ENCODE measurements around the gene LYZL4. TPM values are rescaled to one million over a fixed set of nuclear protein-coding genes. Genes with fewer than 3 reads are reported as not detected.

The LYZL4 gene, protein sequence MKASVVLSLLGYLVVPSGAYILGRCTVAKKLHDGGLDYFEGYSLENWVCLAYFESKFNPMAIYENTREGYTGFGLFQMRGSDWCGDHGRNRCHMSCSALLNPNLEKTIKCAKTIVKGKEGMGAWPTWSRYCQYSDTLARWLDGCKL
- total RNA-seq = not detected

DNA sequence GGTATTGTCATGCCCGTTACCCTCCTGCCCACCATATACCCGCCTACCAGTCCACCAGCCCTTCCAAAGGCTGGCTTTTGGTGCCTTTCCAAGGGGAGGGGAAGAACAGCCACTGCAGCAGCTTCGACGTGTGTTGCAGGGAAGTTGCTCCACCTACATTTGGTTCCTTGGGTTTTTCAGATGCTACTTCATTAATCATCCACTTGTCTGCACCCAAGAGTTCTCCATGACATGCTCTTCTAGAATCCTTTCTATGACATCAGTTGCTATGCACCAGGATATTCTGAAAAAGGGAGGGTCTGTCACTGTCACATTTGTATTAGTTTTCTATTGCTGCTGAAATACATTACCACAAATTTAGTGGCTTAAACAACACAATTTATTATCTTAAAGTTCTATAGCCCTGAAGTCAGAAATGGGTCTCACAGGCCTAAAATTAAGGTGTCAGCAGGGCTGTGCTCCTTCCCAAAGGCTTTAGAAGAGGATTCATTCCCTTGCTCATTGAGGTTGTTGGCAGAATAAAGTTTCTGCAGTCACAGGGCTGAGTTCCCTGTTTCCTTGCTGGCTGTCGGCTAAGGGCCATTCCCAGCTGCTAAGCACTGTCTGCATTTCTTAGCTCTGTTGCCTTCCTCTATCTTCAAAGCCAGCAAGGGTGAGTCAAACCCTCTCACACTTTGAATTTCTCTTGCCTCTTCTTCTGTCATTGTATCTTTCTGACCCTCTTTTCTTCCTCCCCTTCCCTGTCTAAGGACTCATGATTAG lies at the start of gene LYZL4:
Gene LYZL4, minus strand, starts transcription at position 241 of the 762 bp plus-strand sequence. CDS start 3,359 bp downstream, outside the sequence.
- H3K27ac ChIP-seq = no peak within 1 kb of the TSS

DNA sequence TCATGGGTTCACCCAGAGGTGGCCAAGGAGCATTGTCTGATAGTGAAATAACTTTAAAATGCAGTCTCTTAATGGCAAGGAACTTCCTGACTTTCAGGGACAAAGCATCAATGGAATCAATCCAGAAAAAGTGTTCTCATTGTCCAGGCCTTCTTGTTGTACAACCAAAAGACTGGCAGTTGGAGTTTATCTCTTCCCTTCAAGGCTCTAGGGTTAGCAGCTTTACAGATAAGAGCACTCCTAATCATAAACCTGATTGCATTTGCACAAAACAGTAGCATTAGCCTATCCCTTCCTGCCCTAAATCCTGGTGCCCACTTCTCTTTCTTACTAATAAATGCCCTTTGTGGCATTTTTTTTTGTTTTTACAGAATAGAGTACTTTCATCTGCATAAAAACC lies 48.7 kb upstream of the LYZL4 start:
- H3K4me3 ChIP-seq = no peak overlapping the region
- DNase-seq = no peak
- intact Hi-C loops (cut with DNase I; ENCODE audit: low total_unique reads) (no loop called here), in situ Hi-C loops (cut with MboI; ENCODE audit: low sequenced_read_pairs in 4 of 4) (loop anchor here in 1 of 4 donors (25.0 kb wide), 1 partner anchor 547 kb away; no protein-coding TSS in a partner anchor)
- no peaks in the 10 kb centered on the region for H3K36me3 ChIP-seq
- no peaks in the 10 kb centered on the region for H3K27me3 ChIP-seq
- no peaks in the 10 kb centered on the region for H3K4me1 ChIP-seq
- no peak for ATAC-seq
- no peaks in the 10 kb centered on the region for H3K9me3 ChIP-seq
- H3K27ac ChIP-seq = no peak overlapping the region
- no peak for TF ChIP-seq POLR2A (IDR thresholded peaks at IDR 0.05)
- TF ChIP-seq, protein P1, sequence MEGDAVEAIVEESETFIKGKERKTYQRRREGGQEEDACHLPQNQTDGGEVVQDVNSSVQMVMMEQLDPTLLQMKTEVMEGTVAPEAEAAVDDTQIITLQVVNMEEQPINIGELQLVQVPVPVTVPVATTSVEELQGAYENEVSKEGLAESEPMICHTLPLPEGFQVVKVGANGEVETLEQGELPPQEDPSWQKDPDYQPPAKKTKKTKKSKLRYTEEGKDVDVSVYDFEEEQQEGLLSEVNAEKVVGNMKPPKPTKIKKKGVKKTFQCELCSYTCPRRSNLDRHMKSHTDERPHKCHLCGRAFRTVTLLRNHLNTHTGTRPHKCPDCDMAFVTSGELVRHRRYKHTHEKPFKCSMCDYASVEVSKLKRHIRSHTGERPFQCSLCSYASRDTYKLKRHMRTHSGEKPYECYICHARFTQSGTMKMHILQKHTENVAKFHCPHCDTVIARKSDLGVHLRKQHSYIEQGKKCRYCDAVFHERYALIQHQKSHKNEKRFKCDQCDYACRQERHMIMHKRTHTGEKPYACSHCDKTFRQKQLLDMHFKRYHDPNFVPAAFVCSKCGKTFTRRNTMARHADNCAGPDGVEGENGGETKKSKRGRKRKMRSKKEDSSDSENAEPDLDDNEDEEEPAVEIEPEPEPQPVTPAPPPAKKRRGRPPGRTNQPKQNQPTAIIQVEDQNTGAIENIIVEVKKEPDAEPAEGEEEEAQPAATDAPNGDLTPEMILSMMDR (IDR thresholded peaks at IDR 0.05 in 4 of 5, conservative IDR thresholded peaks at IDR 0.05 in 1 of 5) = no peak

More for the DNA sequence above, at the start of gene LYZL4:
- no peaks in the 10 kb centered on the region for H3K27me3 ChIP-seq
- H3K9me3 ChIP-seq = no peaks in the 10 kb centered on the region
- DNase-seq (no peak), ATAC-seq (no peak)
- TF ChIP-seq, protein P1 (IDR thresholded peaks at IDR 0.05 in 4 of 5, conservative IDR thresholded peaks at IDR 0.05 in 1 of 5) = no peak
- no peak for TF ChIP-seq POLR2A (IDR thresholded peaks at IDR 0.05)
- intact Hi-C loops (cut with DNase I; ENCODE audit: low total_unique reads) (no loop called here), in situ Hi-C loops (cut with MboI; ENCODE audit: low sequenced_read_pairs in 4 of 4) (no loop called here)
- H3K4me3 ChIP-seq = no peak within 1 kb of the TSS
- H3K4me1 ChIP-seq = no peaks in the 10 kb centered on the region
- H3K36me3 ChIP-seq = no peaks in the 10 kb centered on the region

DNA sequence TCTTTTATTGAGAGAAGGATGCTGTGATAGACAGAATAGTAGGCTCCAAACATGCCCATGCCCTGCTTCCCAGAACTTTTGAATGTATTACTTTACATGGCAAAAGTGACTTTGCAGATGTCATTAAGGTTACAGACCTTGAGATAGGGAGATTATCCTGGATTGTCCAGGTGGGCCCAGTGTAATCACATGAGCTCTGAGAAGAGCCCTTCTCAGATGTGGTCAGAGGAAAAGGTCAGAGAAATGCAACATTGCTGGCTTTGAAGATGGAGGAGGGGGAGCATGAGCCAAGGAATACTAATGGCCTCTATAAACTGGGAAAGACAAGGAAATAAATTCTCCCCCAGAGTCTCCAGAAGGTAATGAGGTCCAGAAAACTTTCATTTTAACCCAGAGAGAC lies 45.8 kb upstream of the LYZL4 start:
- no peaks in the 10 kb centered on the region for H3K27me3 ChIP-seq
- no peaks in the 10 kb centered on the region for H3K36me3 ChIP-seq
- no peaks in the 10 kb centered on the region for H3K9me3 ChIP-seq
- no peak overlapping the region for H3K27ac ChIP-seq
- peaks cover 0 to 8% of the 10 kb centered on the region in 2 donors for H3K4me1 ChIP-seq
- DNase-seq (no peak), ATAC-seq (no peak)
- in situ Hi-C loops (cut with MboI; ENCODE audit: low sequenced_read_pairs in 4 of 4) = loop anchor here in 1 of 4 donors (25.0 kb wide), 1 partner anchor 544 kb away; no protein-coding TSS in a partner anchor
- no peak for TF ChIP-seq POLR2A (IDR thresholded peaks at IDR 0.05)
- TF ChIP-seq, protein P1 (IDR thresholded peaks at IDR 0.05 in 4 of 5, conservative IDR thresholded peaks at IDR 0.05 in 1 of 5) = no peak
- intact Hi-C loops (cut with DNase I; ENCODE audit: low total_unique reads) = no loop called here
- no peak overlapping the region for H3K4me3 ChIP-seq

DNA sequence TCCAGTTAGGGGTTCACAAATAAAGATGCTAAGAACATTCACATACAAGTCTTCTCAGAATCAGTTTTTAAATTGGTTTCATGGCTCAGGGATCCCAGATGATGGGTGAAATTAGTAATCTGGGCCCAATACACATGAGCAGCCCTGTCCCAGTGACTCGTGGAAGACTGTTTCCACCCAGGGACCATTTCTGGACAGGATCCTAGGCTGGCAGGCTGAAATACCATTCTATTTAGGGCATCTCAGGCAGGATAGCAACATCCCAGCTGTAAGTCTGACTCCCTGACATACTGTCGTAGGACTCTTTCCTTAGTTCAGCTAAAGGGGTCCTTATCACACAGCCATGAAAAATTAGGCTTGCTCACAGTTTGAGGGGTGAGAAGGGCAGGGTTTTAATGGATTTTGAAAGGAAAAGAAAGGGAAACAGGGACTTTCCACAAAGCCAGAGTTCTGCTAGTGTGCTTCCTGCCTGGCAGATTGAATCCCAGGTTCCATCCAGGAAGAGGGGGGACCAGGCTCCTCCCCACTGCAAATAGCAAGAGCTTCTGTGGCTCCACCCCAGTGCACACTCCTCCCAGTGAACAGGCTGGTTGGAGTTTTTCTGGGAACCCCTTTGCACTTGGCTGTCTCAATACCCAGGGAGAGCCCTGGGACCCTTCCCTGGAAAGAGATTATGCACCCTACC lies 41.3 kb upstream of the LYZL4 start:
- peak overlapping the region in 1 of 4 donors; percentile 27 for H3K27ac ChIP-seq
- ATAC-seq (no peak), DNase-seq (no peak)
- no peak overlapping the region for H3K4me3 ChIP-seq
- no peaks in the 10 kb centered on the region for H3K36me3 ChIP-seq
- intact Hi-C loops (cut with DNase I; ENCODE audit: low total_unique reads) (no loop called here), in situ Hi-C loops (cut with MboI; ENCODE audit: low sequenced_read_pairs in 4 of 4) (loop anchor here in 1 of 4 donors (25.0 kb wide), 1 partner anchor 539 kb away; no protein-coding TSS in a partner anchor)
- TF ChIP-seq, protein P1 (IDR thresholded peaks at IDR 0.05 in 4 of 5, conservative IDR thresholded peaks at IDR 0.05 in 1 of 5) = no peak
- TF ChIP-seq POLR2A (IDR thresholded peaks at IDR 0.05) = no peak
- H3K27me3 ChIP-seq = no peaks in the 10 kb centered on the region
- no peaks in the 10 kb centered on the region for H3K9me3 ChIP-seq
- H3K4me1 ChIP-seq = peaks cover 0 to 8% of the 10 kb centered on the region in 2 donors

Data from gastrocnemius medialis (tissue), 4 donors.